Breast epithelium (tissue), 3 donors: ENCODE results near the gene COA1.

Experiments used
- POLR2A ChIP-seq: fragments of 450-650 bp; IDR thresholded peaks from one replicate; pipeline ENCODE4 v1.6.1; 2016; ENCODE audit warnings: antibody characterized with exemption, mild to moderate bottlenecking, moderate library complexity
- TF ChIP-seq, protein P1 (sequence below), 3 donors: fragments of 450-650 bp; IDR thresholded peaks; one replicate each; pipeline ENCODE4 v1.5.1; 2016 to 2017; ENCODE audit warnings: antibody characterized with exemption in 3 of 3, mild to moderate bottlenecking in 3 of 3, moderate library complexity in 3 of 3

DNA sequence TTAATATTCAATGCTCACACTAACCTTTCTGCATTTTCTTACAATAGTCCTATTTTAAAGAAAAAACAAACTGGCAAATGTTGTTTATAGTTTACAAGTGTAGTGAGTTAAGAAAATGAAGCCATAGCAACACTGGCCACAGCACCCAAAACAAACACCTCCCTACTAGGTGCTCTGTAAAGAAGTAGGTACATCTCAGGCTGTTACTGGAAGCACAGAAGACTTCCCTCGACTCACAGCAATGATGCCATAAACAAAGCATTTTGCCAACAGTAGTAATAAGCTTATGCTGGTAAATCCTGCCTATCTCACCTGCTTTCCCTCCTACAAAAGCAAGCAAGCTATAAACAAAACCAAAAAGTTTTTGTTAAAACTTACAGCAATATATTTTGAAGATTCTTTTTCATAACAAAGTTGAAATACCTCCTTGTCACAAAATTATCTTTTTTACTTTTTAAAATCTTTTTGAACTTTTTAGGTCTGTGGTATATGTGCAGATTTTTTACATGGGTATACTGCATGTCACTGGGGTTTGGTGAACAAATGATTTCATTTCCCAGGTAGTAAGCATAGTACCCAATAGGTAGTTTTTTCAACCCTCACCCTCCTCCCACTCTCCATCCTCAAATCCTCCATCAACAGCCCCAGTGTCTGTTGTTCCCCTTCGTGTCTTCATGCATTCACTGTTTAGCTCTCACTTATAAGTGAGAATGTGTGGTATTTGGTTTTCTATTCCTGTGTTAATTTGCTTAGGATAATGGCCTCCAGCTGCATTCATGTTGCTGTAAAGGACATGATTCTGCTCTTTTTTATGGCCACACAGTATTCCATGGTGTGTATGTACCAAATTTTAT lies 28.4 kb downstream of the COA1 start:
- TF ChIP-seq, protein P1, sequence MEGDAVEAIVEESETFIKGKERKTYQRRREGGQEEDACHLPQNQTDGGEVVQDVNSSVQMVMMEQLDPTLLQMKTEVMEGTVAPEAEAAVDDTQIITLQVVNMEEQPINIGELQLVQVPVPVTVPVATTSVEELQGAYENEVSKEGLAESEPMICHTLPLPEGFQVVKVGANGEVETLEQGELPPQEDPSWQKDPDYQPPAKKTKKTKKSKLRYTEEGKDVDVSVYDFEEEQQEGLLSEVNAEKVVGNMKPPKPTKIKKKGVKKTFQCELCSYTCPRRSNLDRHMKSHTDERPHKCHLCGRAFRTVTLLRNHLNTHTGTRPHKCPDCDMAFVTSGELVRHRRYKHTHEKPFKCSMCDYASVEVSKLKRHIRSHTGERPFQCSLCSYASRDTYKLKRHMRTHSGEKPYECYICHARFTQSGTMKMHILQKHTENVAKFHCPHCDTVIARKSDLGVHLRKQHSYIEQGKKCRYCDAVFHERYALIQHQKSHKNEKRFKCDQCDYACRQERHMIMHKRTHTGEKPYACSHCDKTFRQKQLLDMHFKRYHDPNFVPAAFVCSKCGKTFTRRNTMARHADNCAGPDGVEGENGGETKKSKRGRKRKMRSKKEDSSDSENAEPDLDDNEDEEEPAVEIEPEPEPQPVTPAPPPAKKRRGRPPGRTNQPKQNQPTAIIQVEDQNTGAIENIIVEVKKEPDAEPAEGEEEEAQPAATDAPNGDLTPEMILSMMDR (IDR thresholded peaks at IDR 0.05): no peak
- no peak for TF ChIP-seq POLR2A
